Fibroblast of mammary gland (primary cell): ENCODE results near the gene TSTD2.

Source experiments
- DNase-seq: peaks from one replicate; pipeline ENCODE4 v3.0.0-alpha.2; 2010; ENCODE audit warnings: low read depth
- H3K4me3 ChIP-seq: 2 replicates; pipeline ENCODE4 v1.5.1; 2011; ENCODE audit warnings: low read depth, mild to moderate bottlenecking, low read length, moderate library complexity; ENCODE audit not compliant: control insufficient read depth
- CTCF ChIP-seq: conservative IDR thresholded peaks from 2 replicates; pipeline ENCODE4 v1.5.1; 2011; ENCODE audit warnings: low read depth, low read length, inconsistent platforms; ENCODE audit not compliant: control insufficient read depth, insufficient read depth

TSTD2 gene

GRCh38 chr9:97632985-97633858, at the start of gene TSTD2, which contains the start of gene NCBP1:
TSTD2 (minus strand) TSS chr9:97633368; CDS start chr9:97627562, 5,806 bp downstream.
NCBP1 (plus strand) TSS chr9:97633821; CDS start chr9:97633882, 61 bp downstream.
- DNase-seq: peak; percentile 95
- no peak for TF ChIP-seq CTCF
- peak within 1 kb of the TSS; percentile 93 for H3K4me3 ChIP-seq

- no peak for TF ChIP-seq CTCF
- no peak for DNase-seq
- no peak overlapping the region for H3K4me3 ChIP-seq
These were observed 49.1 kb upstream of the TSTD2 start for GRCh38 chr9:97682242-97682641.

GRCh38 chr9:97675655-97676054, 42.5 kb upstream of the TSTD2 start:
- TF ChIP-seq CTCF: no peak

GRCh38 chr9:97673922-97674321, 40.8 kb upstream of the TSTD2 start:
- peak; percentile 23 for DNase-seq
- no peak for TF ChIP-seq CTCF
- no peak overlapping the region for H3K4me3 ChIP-seq

More at GRCh38 chr9:97675655-97676054, 42.5 kb upstream of the TSTD2 start:
- DNase-seq: no peak
- H3K4me3 ChIP-seq: no peak overlapping the region

GRCh38 chr9:97672403-97672802, 39.2 kb upstream of the TSTD2 start:
- TF ChIP-seq CTCF: no peak
- no peak for DNase-seq
- no peak overlapping the region for H3K4me3 ChIP-seq

- TF ChIP-seq CTCF: no peak
- no peak for DNase-seq
- no peak overlapping the region for H3K4me3 ChIP-seq
These were observed 37.4 kb upstream of the TSTD2 start for GRCh38 chr9:97670586-97670985.
